Keratinocyte (primary cell): ENCODE measurements around the gene DYDC1. TPM values are rescaled to one million over a fixed set of nuclear protein-coding genes. Genes with fewer than 3 reads are reported as not detected.
"Not testable (repeated sequence)": the region's sequence is repeated elsewhere in the genome, so short reads cannot be mapped to it uniquely, and the experiment has no call there.

Experiments used
- DNase-seq: peaks from one replicate; pipeline ENCODE4 v3.0.0-alpha.2; 2011; ENCODE audit warnings: low read depth, missing footprints, low spot score
- FAIRE-seq: peaks from 2 replicates; lab custom pipeline; 2011; peaks lifted over from hg19 to GRCh38; lab: Jason Lieb, UNC
- H2AFZ ChIP-seq: 2 replicates; pipeline ENCODE4 v1.6.0; 2012; ENCODE audit warnings: low read length, control low read depth, inconsistent platforms; ENCODE audit not compliant: control insufficient read depth
- H3K27ac ChIP-seq: 2 replicates; pipeline ENCODE4 v1.5.1; 2011; ENCODE audit warnings: low read length; ENCODE audit not compliant: control insufficient read depth, insufficient read depth
- H3K27me3 ChIP-seq: 3 replicates; pipeline ENCODE4 v1.6.0; 2011; ENCODE audit warnings: low read length; ENCODE audit not compliant: control insufficient read depth, insufficient read depth; ENCODE audit errors: extremely low read depth
- H3K36me3 ChIP-seq, 2 experiments: 2 replicates in 1 of 2; 3 replicates in 1 of 2; pipeline ENCODE4 v1.5.1; 2011; ENCODE audit warnings: low read length in 2 of 2, mild to moderate bottlenecking in 1 of 2; ENCODE audit not compliant: control insufficient read depth in 2 of 2, insufficient read depth in 2 of 2; ENCODE audit errors: extremely low read depth in 1 of 2
- H3K4me1 ChIP-seq: 3 replicates; pipeline ENCODE4 v1.5.1; 2011; ENCODE audit warnings: low read length; ENCODE audit not compliant: control insufficient read depth, insufficient read depth; ENCODE audit errors: extremely low read depth
- H3K4me2 ChIP-seq: 3 replicates; pipeline ENCODE4 v1.6.0; 2011; ENCODE audit warnings: low read depth, low read length; ENCODE audit not compliant: control insufficient read depth, insufficient read depth; ENCODE audit errors: extremely low read depth
- H3K4me3 ChIP-seq, 3 experiments: fragments of 200-600 bp in 1 of 3; sonication (generic) in 1 of 3; 2 replicates in 2 of 3; 3 replicates in 1 of 3; pipeline ENCODE4 v1.5.1; 2011 to 2016; ENCODE audit warnings: low read length in 3 of 3, mild to moderate bottlenecking in 3 of 3, control low read depth in 2 of 3, inconsistent platforms in 1 of 3, low read depth in 1 of 3, mixed read lengths in 1 of 3, mixed run types in 1 of 3, moderate library complexity in 1 of 3; ENCODE audit not compliant: control insufficient read depth in 2 of 3, insufficient read depth in 2 of 3; ENCODE audit errors: extremely low read depth in 1 of 3
- H3K79me2 ChIP-seq: 2 replicates; pipeline ENCODE4 v1.6.0; 2012; ENCODE audit warnings: low read length; ENCODE audit not compliant: control insufficient read depth, insufficient read depth
- H3K9ac ChIP-seq: 3 replicates; pipeline ENCODE4 v1.6.0; 2011; ENCODE audit warnings: low read length; ENCODE audit not compliant: control insufficient read depth, insufficient read depth; ENCODE audit errors: extremely low read depth
- H3K9me1 ChIP-seq: 3 replicates; pipeline ENCODE4 v1.6.0; 2011; ENCODE audit warnings: low read length; ENCODE audit not compliant: control insufficient read depth, insufficient read depth; ENCODE audit errors: extremely low read depth
- H3K9me3 ChIP-seq: 2 replicates; pipeline ENCODE4 v1.5.1; 2012; ENCODE audit warnings: low read depth, low read length; ENCODE audit not compliant: control insufficient read depth
- H4K20me1 ChIP-seq: 3 replicates; pipeline ENCODE4 v1.6.0; 2011; ENCODE audit warnings: low read length; ENCODE audit not compliant: control insufficient read depth, insufficient read depth; ENCODE audit errors: extremely low read depth
- CTCF ChIP-seq, 3 experiments: IDR thresholded peaks in 1 of 3; conservative IDR thresholded peaks in 1 of 3; optimal IDR thresholded peaks in 1 of 3; 2 replicates in 2 of 3; 3 replicates in 1 of 3; pipeline versions ENCODE3 to v1.5.1; 2011; ENCODE audit warnings: low read length in 3 of 3, mild to moderate bottlenecking in 3 of 3, moderate library complexity in 2 of 3, control low read depth in 1 of 3, inconsistent platforms in 1 of 3; ENCODE audit not compliant: insufficient read depth in 2 of 3; ENCODE audit errors: extremely low read depth in 1 of 3
- EZH2 ChIP-seq: IDR thresholded peaks from one replicate; pipeline ENCODE4 v1.6.1; 2012; ENCODE audit warnings: inconsistent platforms, mild to moderate bottlenecking, low read length, moderate library complexity
- dilution Hi-C: fragments of 300-500 bp; cut with MboI; formaldehyde crosslinking; loops from one replicate; pipeline ENCODE4 v1.7.0; 2020; ENCODE audit warnings: low sequenced_read_pairs; ENCODE audit not compliant: extremely low pct_ligation_motif_present
- polyA plus RNA-seq, 5 experiments: library from polyadenylated mRNA; depleted of rRNA in 3 of 5; stranded (reverse) in 3 of 5; stranded (forward) in 1 of 5; unstranded in 1 of 5; fragments of >200 nt; gene quantifications; 1 replicate in 1 of 5; 2 replicates in 3 of 5; 3 replicates in 1 of 5; pipeline versions ENCODE4 v1.2.1 to v1.2.3, GENCODE V29; 2011 to 2012; ENCODE audit warnings: missing spikeins in 2 of 5, low read depth in 1 of 5, low replicate concordance in 1 of 5

Gene DYDC1
- polyA plus RNA-seq, 1 donor (not counting 4 experiments of a cell fraction or from before 2014, with no cell fraction given): not detected

- H3K4me1 ChIP-seq: no peaks in the 10 kb centered on the region
- no peak overlapping the region for H3K27ac ChIP-seq
- no peak for DNase-seq
- no peaks in the 10 kb centered on the region for H3K36me3 ChIP-seq
- H3K9me1 ChIP-seq: no peaks in the 10 kb centered on the region
- H3K4me2 ChIP-seq: no peak overlapping the region
- no peak overlapping the region for H3K4me3 ChIP-seq
- no peak overlapping the region for H3K9ac ChIP-seq
- no peak overlapping the region for H2AFZ ChIP-seq
- H3K27me3 ChIP-seq: no peaks in the 10 kb centered on the region
- H4K20me1 ChIP-seq: no peaks in the 10 kb centered on the region
- FAIRE-seq: no peak
- dilution Hi-C loops: loop anchor here (25.0 kb wide), 1 partner anchor 109 kb away; no protein-coding TSS in a partner anchor
- no peaks in the 10 kb centered on the region for H3K9me3 ChIP-seq
- TF ChIP-seq EZH2: no peak
- TF ChIP-seq CTCF (optimal IDR thresholded peaks at IDR 0.05 in 1 of 3, IDR thresholded peaks at IDR 0.05 in 1 of 3, conservative IDR thresholded peaks at IDR 0.05 in 1 of 3; ENCODE audit: extremely low read depth in 1 of 3, insufficient read depth in 2 of 3, low read length in 3 of 3): no peak
- H3K79me2 ChIP-seq: no peaks in the 10 kb centered on the region
Measured at GRCh38 chr10:80371467-80371866, 14.9 kb upstream of the DYDC1 start.

DNA sequence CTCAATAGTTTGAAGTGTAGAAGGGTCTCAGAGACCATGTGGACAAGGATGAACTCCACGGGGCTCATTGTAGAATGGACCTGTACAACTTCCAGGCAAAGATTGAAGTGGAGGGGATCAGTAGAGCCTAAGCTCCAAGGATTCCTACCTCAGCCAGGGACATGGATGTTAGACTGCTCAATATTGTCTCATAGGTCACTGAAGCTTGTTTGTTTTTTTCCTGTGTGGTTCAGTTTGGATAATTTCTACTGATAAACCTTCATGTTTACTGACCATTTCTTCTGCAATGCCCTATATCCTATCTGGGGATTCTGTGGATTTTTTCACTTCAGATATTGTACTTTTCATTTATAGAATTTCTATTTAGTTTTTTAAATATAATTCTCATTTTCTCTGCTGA, 9.0 kb upstream of the DYDC1 start:
- dilution Hi-C loops: loop anchor here (25.0 kb wide), 1 partner anchor 103 kb away; no protein-coding TSS in a partner anchor
- no peaks in the 10 kb centered on the region for H3K9me3 ChIP-seq
- H4K20me1 ChIP-seq: no peaks in the 10 kb centered on the region
- H2AFZ ChIP-seq: no peak overlapping the region
- H3K27ac ChIP-seq: no peak overlapping the region
- no peak overlapping the region for H3K4me2 ChIP-seq
- no peaks in the 10 kb centered on the region for H3K4me1 ChIP-seq
- TF ChIP-seq EZH2: no peak
- H3K79me2 ChIP-seq: no peaks in the 10 kb centered on the region
- DNase-seq (no peak), FAIRE-seq (no peak)
- no peak overlapping the region for H3K9ac ChIP-seq
- H3K27me3 ChIP-seq: no peaks in the 10 kb centered on the region
- no peaks in the 10 kb centered on the region for H3K36me3 ChIP-seq
- no peak overlapping the region for H3K4me3 ChIP-seq
- H3K9me1 ChIP-seq: no peaks in the 10 kb centered on the region

DNA sequence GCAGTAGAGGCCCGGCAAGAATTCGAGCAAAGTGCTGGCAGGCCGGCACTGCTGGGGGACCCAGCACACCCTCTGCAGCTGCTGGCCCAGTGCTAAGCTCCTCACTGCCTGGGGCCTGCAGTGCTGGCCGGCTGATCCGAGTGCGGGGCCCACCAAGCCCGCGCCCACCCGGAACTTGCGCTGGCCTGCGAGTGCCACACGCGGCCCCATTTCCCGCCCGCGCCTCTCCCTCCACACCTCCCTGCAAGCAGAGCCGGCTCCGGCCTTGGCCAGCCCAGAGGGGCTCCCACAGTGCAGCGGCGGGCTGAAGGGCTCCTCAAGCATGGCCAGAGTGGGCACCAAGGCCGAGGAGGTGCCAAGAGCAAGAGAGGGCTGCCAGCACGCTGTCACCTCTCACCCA, 3.1 kb upstream of the DYDC1 start:
- Histone ChIP-seq H3K4me1 (no peaks in the 10 kb centered on the region), H3K27ac (no peak overlapping the region), H3K79me2 (no peaks in the 10 kb centered on the region), H3K9ac (no peak overlapping the region), H3K36me3 (no peaks in the 10 kb centered on the region), H3K9me3 (no peaks in the 10 kb centered on the region), H3K9me1 (no peaks in the 10 kb centered on the region), H3K4me2 (no peak overlapping the region), H3K27me3 (peaks cover 11% of the 10 kb centered on the region), H3K4me3 (no peak overlapping the region), H4K20me1 (no peaks in the 10 kb centered on the region), H2AFZ (no peak overlapping the region)
- FAIRE-seq: no peak
- TF ChIP-seq EZH2 (no peak), CTCF (optimal IDR thresholded peaks at IDR 0.05 in 1 of 3, IDR thresholded peaks at IDR 0.05 in 1 of 3, conservative IDR thresholded peaks at IDR 0.05 in 1 of 3; ENCODE audit: extremely low read depth in 1 of 3, insufficient read depth in 2 of 3, low read length in 3 of 3) (no peak)
- no peak for DNase-seq
- dilution Hi-C loops: loop anchor here (25.0 kb wide), 1 partner anchor 97 kb away; no protein-coding TSS in a partner anchor

- dilution Hi-C loops: loop anchor here (25.0 kb wide), 1 partner anchor 97 kb away; no protein-coding TSS in a partner anchor
- not testable (repeated sequence) for H3K36me3 ChIP-seq, FAIRE-seq
Measured at GRCh38 chr10:80358925-80359324, 2.4 kb upstream of the DYDC1 start.

More at GRCh38 chr10:80358925-80359324, 2.4 kb upstream of the DYDC1 start:
- DNase-seq, H3K9me3 ChIP-seq, H3K4me1 ChIP-seq, H3K9ac ChIP-seq, H3K79me2 ChIP-seq, H3K4me2 ChIP-seq, H3K27ac ChIP-seq, H3K4me3 ChIP-seq, H4K20me1 ChIP-seq, H2AFZ ChIP-seq, H3K9me1 ChIP-seq: not testable (repeated sequence)
- H3K27me3 ChIP-seq: peaks cover 11% of the 10 kb centered on the region
